SK-N-SH (cell line): ENCODE measurements around the gene IDH2. TPM values are rescaled to one million over a fixed set of nuclear protein-coding genes. Genes with fewer than 3 reads are reported as not detected.

Experiments used
- CTCF ChIA-PET: fragments of 300-600, 350-600 bp; formaldehyde crosslinking; extraction: SDS; loops from one replicate; lab custom pipeline; 2021; lab: Yijun Ruan, JAX
- POLR2A ChIA-PET: fragments of 350-600 bp; sonication (Branson Sonifier 250); formaldehyde crosslinking; extraction: SDS; loops from one replicate; lab custom pipeline; 2020; ENCODE audit warnings: antibody characterized with exemption, inconsistent platforms; lab: Yijun Ruan, JAX
- DNase-seq: peaks from one replicate; pipeline ENCODE4 v3.0.0; 2012
- H2AFZ ChIP-seq: fragments of 200-600 bp; sonication (generic); 2 replicates; pipeline ENCODE4 v1.8.1; 2016; ENCODE audit warnings: antibody characterized with exemption, mild to moderate bottlenecking, low read depth
- H3F3A ChIP-seq: fragments of 200-600 bp; sonication (generic); replicated peaks from 2 replicates; pipeline ENCODE3; 2016; ENCODE audit warnings: antibody characterized with exemption, mild to moderate bottlenecking; ENCODE audit not compliant: insufficient read depth
- H3K27ac ChIP-seq, 2 experiments: fragments of 200-500 bp in 1 of 2; fragments of 200-600 bp in 1 of 2; sonication (Bioruptor generic) in 1 of 2; sonication (generic), shearing (Covaris generic) in 1 of 2; 2 replicates each; pipeline versions ENCODE4 v1.5.1 to v1.6.1; 2014 to 2016; ENCODE audit warnings: low read depth in 2 of 2, inconsistent platforms in 1 of 2, low read length in 1 of 2, mild to moderate bottlenecking in 1 of 2, mixed read lengths in 1 of 2
- H3K27me3 ChIP-seq: fragments of 200-600 bp; sonication (generic), shearing (Covaris generic); 2 replicates; pipeline ENCODE4 v1.6.1; 2016; ENCODE audit warnings: mixed run types; ENCODE audit not compliant: insufficient read depth
- H3K36me3 ChIP-seq, 2 experiments: fragments of 200-500 bp in 1 of 2; fragments of 200-600 bp in 1 of 2; sonication (Bioruptor generic) in 1 of 2; sonication (generic) in 1 of 2; replicated peaks in 1 of 2; 2 replicates each; pipeline versions ENCODE3 to v1.5.1; 2014 to 2016; ENCODE audit warnings: low read length in 1 of 2, mild to moderate bottlenecking in 1 of 2; ENCODE audit not compliant: insufficient read depth in 2 of 2, control insufficient read depth in 1 of 2
- H3K4me1 ChIP-seq, 2 experiments: fragments of 200-500 bp in 1 of 2; fragments of 200-600 bp in 1 of 2; sonication (Bioruptor generic) in 1 of 2; sonication (generic), shearing (Covaris generic) in 1 of 2; 2 replicates each; pipeline versions ENCODE4 v1.5.1 to v1.6.1; 2014 to 2016; ENCODE audit warnings: low read depth in 1 of 2, low read length in 1 of 2, mixed run types in 1 of 2; ENCODE audit not compliant: insufficient read depth in 2 of 2, control insufficient read depth in 1 of 2
- H3K4me2 ChIP-seq: fragments of 200-600 bp; sonication (generic), shearing (Covaris generic); 2 replicates; pipeline ENCODE4 v1.6.1; 2017; ENCODE audit warnings: mixed run types
- H3K4me3 ChIP-seq, 2 experiments: fragments of 200-500 bp in 1 of 2; fragments of 200-600 bp in 1 of 2; sonication (Bioruptor generic) in 1 of 2; sonication (generic), shearing (Covaris generic) in 1 of 2; 2 replicates each; pipeline versions ENCODE4 v1.5.1 to v1.8.1; 2014 to 2016; ENCODE audit warnings: low read depth in 2 of 2, inconsistent platforms in 1 of 2, low read length in 1 of 2, mild to moderate bottlenecking in 1 of 2, mixed read lengths in 1 of 2, moderate library complexity in 1 of 2
- H3K79me2 ChIP-seq: fragments of 200-600 bp; sonication (generic); 2 replicates; pipeline ENCODE4 v1.8.1; 2017; ENCODE audit warnings: mild to moderate bottlenecking; ENCODE audit not compliant: insufficient read depth
- H3K9ac ChIP-seq: fragments of 200-600 bp; sonication (generic); 2 replicates; pipeline ENCODE4 v1.6.1; 2017; ENCODE audit warnings: mixed run types
- H3K9me2 ChIP-seq: fragments of 200-600 bp; sonication (generic); 2 replicates; pipeline ENCODE4 v1.6.1; 2017; ENCODE audit warnings: mixed run types
- H3K9me3 ChIP-seq: fragments of 200-600 bp; sonication (generic); 2 replicates; pipeline ENCODE4 v1.6.1; 2017; ENCODE audit warnings: mixed run types, mild to moderate bottlenecking, moderate library complexity
- H4K20me1 ChIP-seq: fragments of 200-600 bp; sonication (generic); 2 replicates; pipeline ENCODE4 v1.6.1; 2017; ENCODE audit warnings: mild to moderate bottlenecking, mixed run types; ENCODE audit not compliant: insufficient read depth
- CTCF ChIP-seq: fragments of 200-600 bp; sonication (generic); IDR thresholded peaks from 2 replicates; pipeline ENCODE4 v1.6.1; 2017; ENCODE audit warnings: antibody characterized with exemption, mild to moderate bottlenecking, moderate library complexity
- EP300 ChIP-seq, 2 experiments: IDR thresholded peaks; 2 replicates each; pipeline versions ENCODE4 v1.4.0 to v1.6.1; 2012; ENCODE audit warnings: borderline replicate concordance in 1 of 2, low read depth in 1 of 2, low read length in 1 of 2
- EZH2phosphoT487 ChIP-seq: fragments of 200-600 bp; sonication (generic); IDR thresholded peaks from 2 replicates; pipeline ENCODE4 v1.6.1; 2017; ENCODE audit warnings: low read depth, mixed run types, mild to moderate bottlenecking, antibody characterized with exemption, moderate library complexity, borderline replicate concordance
- FOXJ3 ChIP-seq: sonication (generic); formaldehyde crosslinking; IDR thresholded peaks from 2 replicates; pipeline ENCODE4 v1.5.1; 2020; ENCODE audit warnings: mild to moderate bottlenecking, missing genetic modification reagents
- FOXM1 ChIP-seq: IDR thresholded peaks from 2 replicates; pipeline ENCODE4 v1.4.0; 2012; ENCODE audit warnings: low read depth, mild to moderate bottlenecking
- GABPA ChIP-seq: IDR thresholded peaks from 2 replicates; pipeline ENCODE4 v1.4.0; 2012; ENCODE audit warnings: low read depth, mild to moderate bottlenecking
- GATA2 ChIP-seq: sonication (generic); formaldehyde crosslinking; IDR thresholded peaks from 2 replicates; pipeline ENCODE4 v1.5.0; 2020; ENCODE audit warnings: mild to moderate bottlenecking, missing genetic modification reagents
- MEF2A ChIP-seq: IDR thresholded peaks from 2 replicates; pipeline ENCODE4 v1.4.0; 2012; ENCODE audit warnings: low read depth, borderline replicate concordance
- MXI1 ChIP-seq: IDR thresholded peaks from 2 replicates; pipeline ENCODE4 v1.6.1; 2012; ENCODE audit warnings: mild to moderate bottlenecking, low read depth, low read length, improper control_type of control experiment
- NRF1 ChIP-seq: IDR thresholded peaks from 2 replicates; pipeline ENCODE4 v1.6.1; 2012; ENCODE audit warnings: low read depth, mild to moderate bottlenecking, low read length
- PBX3 ChIP-seq: IDR thresholded peaks from 2 replicates; pipeline ENCODE4; 2012
- POLR2AphosphoS5 ChIP-seq: IDR thresholded peaks from 2 replicates; pipeline ENCODE4 v1.6.1; 2012; ENCODE audit warnings: low read depth, low read length
- RCOR1 ChIP-seq: fragments of 150-350 bp; IDR thresholded peaks from 2 replicates; pipeline ENCODE4 v1.6.1; 2017; ENCODE audit warnings: antibody characterized with exemption, low read length
- REST ChIP-seq: IDR thresholded peaks from 2 replicates; pipeline ENCODE4 v1.6.1; 2012; ENCODE audit warnings: mild to moderate bottlenecking, low read depth, low read length, moderate library complexity
- RXRA ChIP-seq: IDR thresholded peaks from 2 replicates; pipeline ENCODE4 v1.4.0; 2012; ENCODE audit warnings: low read depth, mild to moderate bottlenecking, borderline replicate concordance
- TAF1 ChIP-seq: IDR thresholded peaks from 2 replicates; pipeline ENCODE4 v1.6.1; 2012; ENCODE audit warnings: low read depth, mild to moderate bottlenecking, low read length, moderate library complexity, borderline replicate concordance
- TCF12 ChIP-seq: IDR thresholded peaks from 2 replicates; pipeline ENCODE4 v1.4.0; 2012
- USF2 ChIP-seq: fragments of 150-350 bp; IDR thresholded peaks from 2 replicates; pipeline ENCODE4 v1.6.1; 2017; ENCODE audit warnings: antibody characterized with exemption, low read length, low read depth, borderline replicate concordance
- ZBTB33 ChIP-seq: IDR thresholded peaks from 2 replicates; pipeline ENCODE4 v1.4.0; 2012; ENCODE audit warnings: low read depth, borderline replicate concordance
- WGBS: methylation state at CpG from one replicate; pipeline ENCODE4 v1.1.6; 2017; ENCODE audit warnings: low lambda C conversion rate; 5-methylcytosine and 5-hydroxymethylcytosine counted together
- polyA plus RNA-seq, 3 experiments: library from polyadenylated mRNA; depleted of rRNA; stranded (reverse); fragments of >200 nt; gene quantifications; 2 replicates each; pipeline ENCODE4 v1.2.3, GENCODE V29; 2012

The IDH2 gene
- polyA plus RNA-seq, 1 of the 3 experiments (the other 2 are of a cell fraction), result 25.2 TPM

GRCh38 chr15:90105521-90105920 is 3.3 kb upstream of the IDH2 start:
- no peak overlapping the region for H2AFZ ChIP-seq
- no peaks in the 10 kb centered on the region for H3K9me3 ChIP-seq
- H3K27ac ChIP-seq, result no peak overlapping the region
- H3K9me2 ChIP-seq, result no peaks in the 10 kb centered on the region
- H3K27me3 ChIP-seq, result no peaks in the 10 kb centered on the region
- H3K4me3 ChIP-seq, result no peak overlapping the region
- no peaks in the 10 kb centered on the region for H3K79me2 ChIP-seq
- H4K20me1 ChIP-seq, result no peaks in the 10 kb centered on the region
- no peak for TF ChIP-seq RCOR1
- TF ChIP-seq PBX3, result no peak
- TF ChIP-seq USF2, result no peak
- TF ChIP-seq MEF2A, result no peak
- TF ChIP-seq EZH2phosphoT487, result no peak
- TF ChIP-seq GATA2, result no peak
- no peak for TF ChIP-seq FOXJ3 (CRISPR knock-in tag)
- TF ChIP-seq GABPA, result no peak
- TF ChIP-seq EP300 (IDR thresholded peaks at IDR 0.05; ENCODE audit: borderline replicate concordance in 1 of 2, low read depth in 1 of 2, low read length in 1 of 2), result no peak
- no peak for TF ChIP-seq RXRA
- H3K4me2 ChIP-seq, result no peak overlapping the region
- peaks cover 8 to 17% of the 10 kb centered on the region in 2 experiments; a peak in 2 of 4 replicates for H3K4me1 ChIP-seq
- DNase-seq, result no peak
- ChIA-PET CTCF (no interaction called here), POLR2A (no interaction called here)
- H3K9ac ChIP-seq, result no peak overlapping the region
- no peaks in the 10 kb centered on the region for H3F3A ChIP-seq
- H3K36me3 ChIP-seq, result no peaks in the 10 kb centered on the region
- 91% methylated on average over 6 of the region's 7 CpGs for WGBS

- Histone ChIP-seq H3K9me2 (no peaks in the 10 kb centered on the region), H2AFZ (no peak overlapping the region), H3K9me3 (no peaks in the 10 kb centered on the region), H3K9ac (no peak overlapping the region), H3K4me2 (no peak overlapping the region), H4K20me1 (no peaks in the 10 kb centered on the region), H3F3A (peaks cover 3% of the 10 kb centered on the region), H3K79me2 (peaks cover 4% of the 10 kb centered on the region; the same call in 1 of the 2 replicates), H3K4me1 (peaks cover 8 to 25% of the 10 kb centered on the region in 2 experiments; a peak in 2 of 4 replicates), H3K36me3 (no peaks in the 10 kb centered on the region), H3K27me3 (no peaks in the 10 kb centered on the region), H3K4me3 (no peak overlapping the region), H3K27ac (no peak overlapping the region)
- DNase-seq, result no peak
- ChIA-PET CTCF (interaction anchor here (0.6 to 1.2 kb wide), 2 partner anchors 38 to 378 kb away, joined by 3 read pairs; no protein-coding TSS in a partner anchor), POLR2A (interaction anchor here (0.5 kb wide), 1 partner anchor 79 kb away, joined by 4 read pairs; no protein-coding TSS in a partner anchor)
- WGBS, result 82% methylated on average over 3 of the region's 4 CpGs
- TF ChIP-seq RXRA (no peak), REST (no peak), FOXM1 (no peak), TAF1 (no peak), TCF12 (no peak), NRF1 (no peak), POLR2AphosphoS5 (no peak), ZBTB33 (no peak), EP300 (IDR thresholded peaks at IDR 0.05; ENCODE audit: borderline replicate concordance in 1 of 2, low read depth in 1 of 2, low read length in 1 of 2) (no peak), MXI1 (no peak), CTCF (no peak)
These were observed 2.3 kb upstream of the IDH2 start for GRCh38 chr15:90104551-90104950.
